Measurements from ENCODE around the gene TTLL8.

The TTLL8 gene

GRCh38 chr22:50016988-50017700 is 41.0 kb downstream of the TTLL8 start:
- DNase-seq: peak; percentile 67 to 80

- no peak for DNase-seq
Measured at GRCh38 chr22:50016308-50016987, 41.6 kb downstream of the TTLL8 start.

- DNase-seq: no peak
Measured at GRCh38 chr22:50015451-50016307, 42.4 kb downstream of the TTLL8 start.

GRCh38 chr22:50014655-50015401 is 43.3 kb downstream of the TTLL8 start:
- no peak for DNase-seq

- DNase-seq: no peak
Measured at GRCh38 chr22:50014053-50014501, 44.0 kb downstream of the TTLL8 start.

GRCh38 chr22:50012211-50013181 is 45.6 kb downstream of the TTLL8 start, which contains the start of gene IL17REL:
TSS of gene IL17REL (minus strand) at chr22:50012765. CDS start at chr22:50012646, 119 bp downstream.
- DNase-seq: no peak

GRCh38 chr22:50011447-50012210 is 46.5 kb downstream of the TTLL8 start:
- DNase-seq: no peak

GRCh38 chr22:50010676-50011446 is 47.2 kb downstream of the TTLL8 start:
- peak; percentile 35 to 56 for DNase-seq

GRCh38 chr22:50009765-50010675 is 48.1 kb downstream of the TTLL8 start:
- DNase-seq: no peak

GRCh38 chr22:50009251-50009650 is 48.8 kb downstream of the TTLL8 start:
- DNase-seq: no peak

- DNase-seq: no peak
Measured at GRCh38 chr22:50008151-50009040, 49.7 kb downstream of the TTLL8 start.

- DNase-seq: no peak
Measured at GRCh38 chr22:50007057-50007511, 51.0 kb downstream of the TTLL8 start.

GRCh38 chr22:50004918-50005317 is 53.2 kb downstream of the TTLL8 start:
- DNase-seq: peak; percentile 56 to 70

- no peak for DNase-seq
Measured at GRCh38 chr22:50002791-50003190, 55.3 kb downstream of the TTLL8 start.

GRCh38 chr22:50001388-50002231 is 56.5 kb downstream of the TTLL8 start:
- no peak for DNase-seq

Measured in inflammatory macrophage treated with lipopolysaccharide for 1 hour (primary cell).